GM18868 (cell line): ENCODE results near the gene C6orf132.

Experiments used
- ATAC-seq: cut with Tn5 transposase; IDR thresholded peaks from one replicate; pipeline ENCODE4 v1.9.1; 2021; ENCODE audit warnings: mild to moderate bottlenecking, moderate library complexity; ENCODE audit not compliant: unreplicated experiment

Gene C6orf132

GRCh38 chr6:42135722-42136121 lies 6.7 kb downstream of the C6orf132 start:
- no peak for ATAC-seq

GRCh38 chr6:42135161-42135560 lies 7.3 kb downstream of the C6orf132 start:
- ATAC-seq = no peak

- no peak for ATAC-seq
Observed at GRCh38 chr6:42133926-42134325, 8.5 kb downstream of the C6orf132 start.

GRCh38 chr6:42131531-42131930 lies 10.9 kb downstream of the C6orf132 start:
- no peak for ATAC-seq

- ATAC-seq = no peak
Observed at GRCh38 chr6:42129360-42129676, 13.1 kb downstream of the C6orf132 start.

- no peak for ATAC-seq
Observed at GRCh38 chr6:42128460-42129359, 13.7 kb downstream of the C6orf132 start.

- ATAC-seq = no peak
Observed at GRCh38 chr6:42125663-42126062, 16.8 kb downstream of the C6orf132 start.

- no peak for ATAC-seq
Observed at GRCh38 chr6:42125231-42125630, 17.2 kb downstream of the C6orf132 start.

GRCh38 chr6:42124223-42124836 lies 18.1 kb downstream of the C6orf132 start:
- no peak for ATAC-seq

GRCh38 chr6:42123379-42124103 lies 18.9 kb downstream of the C6orf132 start:
- ATAC-seq = no peak

GRCh38 chr6:42120895-42121865 lies 21.2 kb downstream of the C6orf132 start:
- ATAC-seq = no peak

GRCh38 chr6:42118162-42119001 lies 24.0 kb downstream of the C6orf132 start:
- no peak for ATAC-seq

- ATAC-seq = no peak
Observed at GRCh38 chr6:42117843-42118161, 24.6 kb downstream of the C6orf132 start.

- no peak for ATAC-seq
Observed at GRCh38 chr6:42113936-42114636, 28.3 kb downstream of the C6orf132 start.

- ATAC-seq = no peak
Observed at GRCh38 chr6:42112351-42112750, 30.1 kb downstream of the C6orf132 start.

- ATAC-seq = no peak
Observed at GRCh38 chr6:42110683-42111082, 31.7 kb downstream of the C6orf132 start.

GRCh38 chr6:42108071-42108470 lies 34.3 kb downstream of the C6orf132 start:
- ATAC-seq = no peak

- ATAC-seq = no peak
Observed at GRCh38 chr6:42106112-42107023, 36.1 kb downstream of the C6orf132 start.
